Measurements from ENCODE around the gene UTP15.

UTP15 gene

DNA sequence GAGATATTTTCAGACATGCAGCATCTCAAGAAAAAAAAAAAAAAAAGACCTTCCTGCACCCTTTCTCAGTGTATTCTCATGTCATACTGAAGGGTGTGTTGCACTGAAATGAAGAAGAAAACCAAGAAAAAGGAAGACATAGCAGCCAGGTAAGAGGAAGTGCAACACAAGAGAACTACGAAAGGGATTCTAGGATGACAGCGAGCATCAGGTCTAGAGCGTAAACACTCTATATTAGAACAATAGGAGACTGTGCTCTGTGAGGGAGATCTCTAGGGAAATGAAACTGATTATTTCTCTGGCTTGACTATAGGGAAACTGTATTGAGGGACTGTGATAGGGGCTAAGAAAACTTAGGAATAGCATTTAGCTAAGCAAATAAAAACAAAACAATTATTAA, 37.3 kb upstream of the UTP15 start:
- ChIA-PET CTCF (no interaction called here), POLR2A (no interaction called here)
- DNase-seq (ENCODE audit: extremely low spot score) = no peak
- TF ChIP-seq ELF4 (IDR thresholded peaks at IDR 0.05) (no peak), PKNOX1 (IDR thresholded peaks at IDR 0.05) (no peak), FOXM1 (IDR thresholded peaks at IDR 0.05; ENCODE audit: borderline replicate concordance) (no peak), CTBP1 (IDR thresholded peaks at IDR 0.05; ENCODE audit: borderline replicate concordance) (no peak)

GRCh38 chr5:73529081-73529480, 36.5 kb upstream of the UTP15 start:
- no peak for DNase-seq (ENCODE audit: extremely low spot score)
- ChIA-PET POLR2A (interaction anchor here (0.7 kb wide), 1 partner anchor 9 kb away, joined by 3 read pairs; no protein-coding TSS in a partner anchor), CTCF (no interaction called here)
- TF ChIP-seq L3MBTL2 (conservative IDR thresholded peaks at IDR 0.05) (no peak), PKNOX1 (IDR thresholded peaks at IDR 0.05) (no peak), HDGF (IDR thresholded peaks at IDR 0.05; ENCODE audit: borderline replicate concordance) (no peak), FOXA1 (IDR thresholded peaks at IDR 0.05) (no peak), ZNF384 (IDR thresholded peaks at IDR 0.05) (no peak), NFRKB (IDR thresholded peaks at IDR 0.05) (no peak), SP1 (IDR thresholded peaks at IDR 0.05) (no peak), TARDBP (IDR thresholded peaks at IDR 0.05) (no peak), FOXM1 (IDR thresholded peaks at IDR 0.05; ENCODE audit: borderline replicate concordance) (no peak), ELF4 (IDR thresholded peaks at IDR 0.05) (no peak), LEF1 (IDR thresholded peaks at IDR 0.05; ENCODE audit: borderline replicate concordance) (no peak)

GRCh38 chr5:73531356-73531755, 34.2 kb upstream of the UTP15 start:
- no peak for DNase-seq (ENCODE audit: extremely low spot score)
- TF ChIP-seq ELF4 (IDR thresholded peaks at IDR 0.05) (no peak), PKNOX1 (IDR thresholded peaks at IDR 0.05) (no peak), SP1 (IDR thresholded peaks at IDR 0.05) (no peak), TARDBP (IDR thresholded peaks at IDR 0.05) (no peak), ARNT (IDR thresholded peaks at IDR 0.05) (no peak), L3MBTL2 (conservative IDR thresholded peaks at IDR 0.05) (no peak), FOXA1 (IDR thresholded peaks at IDR 0.05) (no peak), LEF1 (IDR thresholded peaks at IDR 0.05; ENCODE audit: borderline replicate concordance) (no peak), HDGF (IDR thresholded peaks at IDR 0.05; ENCODE audit: borderline replicate concordance) (no peak), BHLHE40 (IDR thresholded peaks at IDR 0.05; ENCODE audit: borderline replicate concordance) (no peak), FOXK2 (IDR thresholded peaks at IDR 0.05) (no peak), NFRKB (IDR thresholded peaks at IDR 0.05) (no peak), SUZ12 (IDR thresholded peaks at IDR 0.05) (no peak), FOXM1 (IDR thresholded peaks at IDR 0.05; ENCODE audit: borderline replicate concordance) (no peak), ZNF384 (IDR thresholded peaks at IDR 0.05) (no peak), CTBP1 (IDR thresholded peaks at IDR 0.05; ENCODE audit: borderline replicate concordance) (no peak)
- CTCF ChIA-PET = no interaction called here
- POLR2A ChIA-PET = no interaction called here

GRCh38 chr5:73532195-73532594, 33.3 kb upstream of the UTP15 start:
- ChIA-PET CTCF (no interaction called here), POLR2A (no interaction called here)
- DNase-seq (ENCODE audit: extremely low spot score) = no peak
- TF ChIP-seq SUZ12 (IDR thresholded peaks at IDR 0.05) (no peak), FOXA1 (IDR thresholded peaks at IDR 0.05) (no peak), ELF4 (IDR thresholded peaks at IDR 0.05) (no peak), LEF1 (IDR thresholded peaks at IDR 0.05; ENCODE audit: borderline replicate concordance) (no peak), SP1 (IDR thresholded peaks at IDR 0.05) (no peak), NFRKB (IDR thresholded peaks at IDR 0.05) (no peak), TARDBP (IDR thresholded peaks at IDR 0.05) (no peak), ARNT (IDR thresholded peaks at IDR 0.05) (no peak), BHLHE40 (IDR thresholded peaks at IDR 0.05; ENCODE audit: borderline replicate concordance) (no peak), L3MBTL2 (conservative IDR thresholded peaks at IDR 0.05) (no peak), FOXM1 (IDR thresholded peaks at IDR 0.05; ENCODE audit: borderline replicate concordance) (no peak), CTBP1 (IDR thresholded peaks at IDR 0.05; ENCODE audit: borderline replicate concordance) (no peak), HDGF (IDR thresholded peaks at IDR 0.05; ENCODE audit: borderline replicate concordance) (no peak), ZNF384 (IDR thresholded peaks at IDR 0.05) (no peak), FOXK2 (IDR thresholded peaks at IDR 0.05) (no peak), PKNOX1 (IDR thresholded peaks at IDR 0.05) (no peak)

- ChIA-PET POLR2A (no interaction called here), CTCF (no interaction called here)
- no peak for DNase-seq (ENCODE audit: extremely low spot score)
- TF ChIP-seq FOXK2 (IDR thresholded peaks at IDR 0.05) (no peak), NFRKB (IDR thresholded peaks at IDR 0.05) (no peak), FOXA1 (IDR thresholded peaks at IDR 0.05) (no peak), ARNT (IDR thresholded peaks at IDR 0.05) (no peak), SP1 (IDR thresholded peaks at IDR 0.05) (no peak), HDGF (IDR thresholded peaks at IDR 0.05; ENCODE audit: borderline replicate concordance) (no peak), TARDBP (IDR thresholded peaks at IDR 0.05) (no peak), ZNF384 (IDR thresholded peaks at IDR 0.05) (no peak), BHLHE40 (IDR thresholded peaks at IDR 0.05; ENCODE audit: borderline replicate concordance) (no peak), SUZ12 (IDR thresholded peaks at IDR 0.05) (no peak), CTBP1 (IDR thresholded peaks at IDR 0.05; ENCODE audit: borderline replicate concordance) (no peak), ELF4 (IDR thresholded peaks at IDR 0.05) (no peak), L3MBTL2 (conservative IDR thresholded peaks at IDR 0.05) (no peak), FOXM1 (IDR thresholded peaks at IDR 0.05; ENCODE audit: borderline replicate concordance) (no peak)
Observed at GRCh38 chr5:73534011-73534644, 31.4 kb upstream of the UTP15 start.

Measured in HEK293T (cell line).